ENCODE data around the gene RORC. TPM values are rescaled to one million over a fixed set of nuclear protein-coding genes. Genes with fewer than 3 reads are reported as not detected.

Gene RORC
- total RNA-seq, 1 donor from 2014 or later: not detected

GRCh38 chr1:151809985-151810556, 21.5 kb downstream of the RORC start:
- H3K9me3 Mint-ChIP-seq (ENCODE audit: low read depth): no peaks in the 10 kb centered on the region
- H3K27me3 Mint-ChIP-seq: peaks cover 29% of the 10 kb centered on the region
- no peak overlapping the region for H3K27ac Mint-ChIP-seq
- no peak for DNase-seq (ENCODE audit: low spot score, unreplicated experiment)
- H3K36me3 Mint-ChIP-seq (ENCODE audit: insufficient read depth): no peaks in the 10 kb centered on the region
- no peak overlapping the region for H3K4me3 Mint-ChIP-seq (ENCODE audit: low read depth)
- TF ChIP-seq CTCF (IDR thresholded peaks at IDR 0.05; ENCODE audit: unreplicated experiment): no peak
- H3K4me1 Mint-ChIP-seq (ENCODE audit: low read depth): no peaks in the 10 kb centered on the region

- no peaks in the 10 kb centered on the region for H3K36me3 Mint-ChIP-seq (ENCODE audit: insufficient read depth)
- no peak for TF ChIP-seq CTCF (IDR thresholded peaks at IDR 0.05; ENCODE audit: unreplicated experiment)
- peaks cover 33% of the 10 kb centered on the region for H3K27me3 Mint-ChIP-seq
- no peaks in the 10 kb centered on the region for H3K4me1 Mint-ChIP-seq (ENCODE audit: low read depth)
- no peak for DNase-seq (ENCODE audit: low spot score, unreplicated experiment)
- peak overlapping the region; percentile 42 for H3K27ac Mint-ChIP-seq
- H3K9me3 Mint-ChIP-seq (ENCODE audit: low read depth): no peaks in the 10 kb centered on the region
- H3K4me3 Mint-ChIP-seq (ENCODE audit: low read depth): no peak overlapping the region
Observed at GRCh38 chr1:151809290-151809984, 22.2 kb downstream of the RORC start.

GRCh38 chr1:151807766-151808165, 23.8 kb downstream of the RORC start:
- Mint-ChIP-seq H3K36me3 (ENCODE audit: insufficient read depth) (no peaks in the 10 kb centered on the region), H3K27me3 (peaks cover 39% of the 10 kb centered on the region), H3K4me1 (ENCODE audit: low read depth) (no peaks in the 10 kb centered on the region), H3K4me3 (ENCODE audit: low read depth) (no peak overlapping the region), H3K27ac (no peak overlapping the region), H3K9me3 (ENCODE audit: low read depth) (no peaks in the 10 kb centered on the region)
- DNase-seq (ENCODE audit: low spot score, unreplicated experiment): no peak
- TF ChIP-seq CTCF (IDR thresholded peaks at IDR 0.05; ENCODE audit: unreplicated experiment): no peak

GRCh38 chr1:151807131-151807530, 24.5 kb downstream of the RORC start:
- TF ChIP-seq CTCF (IDR thresholded peaks at IDR 0.05; ENCODE audit: unreplicated experiment): no peak
- no peak for DNase-seq (ENCODE audit: low spot score, unreplicated experiment)
- Mint-ChIP-seq H3K4me1 (ENCODE audit: low read depth) (no peaks in the 10 kb centered on the region), H3K27ac (no peak overlapping the region), H3K36me3 (ENCODE audit: insufficient read depth) (no peaks in the 10 kb centered on the region), H3K9me3 (ENCODE audit: low read depth) (no peaks in the 10 kb centered on the region), H3K4me3 (ENCODE audit: low read depth) (no peak overlapping the region), H3K27me3 (peaks cover 36% of the 10 kb centered on the region)

GRCh38 chr1:151806170-151806569, 25.4 kb downstream of the RORC start:
- Mint-ChIP-seq H3K36me3 (ENCODE audit: insufficient read depth) (no peaks in the 10 kb centered on the region), H3K9me3 (ENCODE audit: low read depth) (no peaks in the 10 kb centered on the region), H3K27me3 (peaks cover 36% of the 10 kb centered on the region), H3K27ac (no peak overlapping the region), H3K4me1 (ENCODE audit: low read depth) (no peaks in the 10 kb centered on the region), H3K4me3 (ENCODE audit: low read depth) (no peak overlapping the region)
- no peak for DNase-seq (ENCODE audit: low spot score, unreplicated experiment)
- TF ChIP-seq CTCF (IDR thresholded peaks at IDR 0.05; ENCODE audit: unreplicated experiment): no peak
